K562 (cell line): ENCODE data around the gene PRKAR2B. TPM values are rescaled to one million over a fixed set of nuclear protein-coding genes. Genes with fewer than 3 reads are reported as not detected.

ENCODE experiments used
- ATAC-seq: fragments of 200-7000 bp; cut with Tn5 transposase; 3 replicates; pipeline ENCODE4 v1.9.1; 2020; ENCODE audit warnings: moderate library complexity
- BruUV-seq: library from RNA; stranded (reverse); fragments of 400-500 nt; replicated peaks from 2 replicates; lab custom pipeline; 2021; lab: Mats Ljungman, UMichigan
- CTCF ChIA-PET: fragments of 300-600 bp; formaldehyde crosslinking; extraction: SDS; loops from one replicate; lab custom pipeline; 2021; ENCODE audit warnings: low intra/inter-chr PET ratio; lab: Yijun Ruan, JAX
- POLR2A ChIA-PET: fragments of 300-600, 350-650 bp; sonication (Branson Sonifier 250); formaldehyde crosslinking; extraction: SDS; loops from one replicate; lab custom pipeline; 2021; ENCODE audit warnings: antibody characterized with exemption, inconsistent platforms; lab: Yijun Ruan, JAX
- DNase-seq, 4 experiments: peaks; one replicate each; pipeline versions ENCODE4 v3.0.0 to v3.0.0-alpha.2; 2011 to 2018; ENCODE audit warnings: low spot score in 3 of 4, mixed read lengths in 3 of 4; ENCODE audit errors: extremely low read depth in 1 of 4
- FAIRE-seq: peaks from 2 replicates; lab custom pipeline; 2011; peaks lifted over from hg19 to GRCh38; lab: Jason Lieb, UNC
- H2AFZ ChIP-seq: 2 replicates; pipeline ENCODE4 v1.6.0; 2011; ENCODE audit warnings: low read depth, low read length, control low read depth, inconsistent platforms
- H3K27ac ChIP-seq: fragments of 200-600 bp; 3 replicates; pipeline ENCODE4 v1.8.0; 2011; ENCODE audit warnings: low read depth, mild to moderate bottlenecking, control low read depth, inconsistent platforms, low read length, moderate library complexity, mixed read lengths; ENCODE audit errors: extremely low read depth
- H3K27me3 ChIP-seq, 2 experiments: fragments of 300-600 bp in 1 of 2; 2 replicates in 1 of 2; 3 replicates in 1 of 2; pipeline versions ENCODE4 v1.6.0 to v1.8.0; 2011; ENCODE audit warnings: inconsistent platforms in 2 of 2, low read length in 2 of 2, mild to moderate bottlenecking in 1 of 2, mixed read lengths in 1 of 2, moderate library complexity in 1 of 2; ENCODE audit not compliant: control insufficient read depth in 2 of 2, insufficient read depth in 2 of 2
- H3K36me3 ChIP-seq: fragments of 300-600 bp; 3 replicates; pipeline ENCODE4 v1.8.0; 2011; ENCODE audit warnings: mild to moderate bottlenecking, low read length, inconsistent platforms; ENCODE audit not compliant: control insufficient read depth, insufficient read depth
- H3K4me1 ChIP-seq, 2 experiments: fragments of 200-600 bp in 1 of 2; replicated peaks in 1 of 2; 2 replicates in 1 of 2; 3 replicates in 1 of 2; pipeline versions ENCODE4 v1.5.1 to v1.8.0; 2011; ENCODE audit warnings: inconsistent platforms in 2 of 2, low read length in 2 of 2, mild to moderate bottlenecking in 1 of 2, mixed read lengths in 1 of 2, moderate library complexity in 1 of 2; ENCODE audit not compliant: control insufficient read depth in 2 of 2, insufficient read depth in 2 of 2
- H3K4me2 ChIP-seq: 2 replicates; pipeline ENCODE4 v1.6.1; 2011; ENCODE audit warnings: low read length, control low read depth, inconsistent platforms, mixed read lengths; ENCODE audit not compliant: insufficient read depth
- H3K4me3 ChIP-seq: fragments of 200-600 bp; sonication (generic), shearing (Covaris generic); 2 replicates; pipeline ENCODE4 v1.5.1; 2016; ENCODE audit warnings: control low read depth, inconsistent platforms
- H3K79me2 ChIP-seq: fragments of 200-600 bp; 3 replicates; pipeline ENCODE4 v1.8.0; 2011; ENCODE audit warnings: low read length, inconsistent platforms; ENCODE audit not compliant: control insufficient read depth, insufficient read depth
- H3K9ac ChIP-seq, 2 experiments: 2 replicates each; pipeline versions ENCODE4 v1.6.0 to v1.6.1; 2011; ENCODE audit warnings: low read depth in 2 of 2, low read length in 2 of 2, control low read depth in 1 of 2, inconsistent platforms in 1 of 2, mild to moderate bottlenecking in 1 of 2, mixed read lengths in 1 of 2; ENCODE audit not compliant: insufficient read depth in 1 of 2
- H3K9me1 ChIP-seq: one replicate; pipeline ENCODE4 v1.6.0; 2011; ENCODE audit warnings: inconsistent platforms, mild to moderate bottlenecking, low read length, moderate library complexity; ENCODE audit not compliant: control insufficient read depth, insufficient read depth
- H3K9me3 ChIP-seq: replicated peaks from 2 replicates; pipeline ENCODE4 v1.5.1; 2011; ENCODE audit warnings: low read depth, low read length, inconsistent platforms; ENCODE audit not compliant: control insufficient read depth, insufficient read depth
- H4K20me1 ChIP-seq: replicated peaks from 2 replicates; pipeline ENCODE4 v1.6.1; 2011; ENCODE audit warnings: low read length, inconsistent platforms, mixed read lengths; ENCODE audit not compliant: control insufficient read depth, insufficient read depth
- BRCA1 ChIP-seq, 2 experiments: fragments of 450-650 bp in 1 of 2; sonication (generic) in 1 of 2; formaldehyde crosslinking in 1 of 2; IDR thresholded peaks; 2 replicates each; pipeline versions ENCODE4 v1.5.0 to v1.6.1; 2017 to 2020; ENCODE audit warnings: mild to moderate bottlenecking in 1 of 2, missing genetic modification reagents in 1 of 2
- EGR1 ChIP-seq: fragments of 450-650 bp; conservative IDR thresholded peaks from 2 replicates; pipeline ENCODE4 v1.6.1; 2017; ENCODE audit warnings: mild to moderate bottlenecking
- FOXJ2 ChIP-seq: fragments of 200-800 bp; sonication (Bioruptor generic); IDR thresholded peaks from 2 replicates; pipeline ENCODE4 v1.6.1; 2016; ENCODE audit warnings: missing genetic modification characterization, missing compliant biosample characterization
- JUND ChIP-seq, 2 experiments: IDR thresholded peaks; 2 replicates in 1 of 2; 3 replicates in 1 of 2; pipeline ENCODE4 v1.6.1; 2011; ENCODE audit warnings: borderline replicate concordance in 2 of 2, low read depth in 2 of 2, low read length in 2 of 2, improper control_type of control experiment in 1 of 2, missing biosample characterization in 1 of 2, missing genetic modification characterization in 1 of 2, missing genetic modification reagents in 1 of 2
- MIER1 ChIP-seq: fragments of 450-650 bp; IDR thresholded peaks from 2 replicates; pipeline ENCODE4 v1.6.1; 2016; ENCODE audit warnings: antibody characterized with exemption, mild to moderate bottlenecking, low read depth
- NR2C2 ChIP-seq, 2 experiments: fragments of 200-800 bp in 1 of 2; sonication (Bioruptor generic) in 1 of 2; sonication (generic) in 1 of 2; formaldehyde crosslinking in 1 of 2; IDR thresholded peaks; 2 replicates each; pipeline versions ENCODE4 v1.6.1 to v1.8.0; 2016 to 2022; ENCODE audit warnings: mild to moderate bottlenecking in 1 of 2, missing compliant biosample characterization in 1 of 2, missing genetic modification characterization in 1 of 2, missing genetic modification reagents in 1 of 2
- PHTF2 ChIP-seq: fragments of 250-450 bp; sonication (Bioruptor Pico); IDR thresholded peaks from 2 replicates; pipeline ENCODE4 v1.5.0; 2021; ENCODE audit warnings: mild to moderate bottlenecking
- RBM14 ChIP-seq: fragments of 200-400 bp; formaldehyde crosslinking; IDR thresholded peaks from 2 replicates; pipeline ENCODE4 v1.6.1; 2018; ENCODE audit warnings: low read depth, mild to moderate bottlenecking, low read length, moderate library complexity, borderline replicate concordance; ENCODE audit not compliant: insufficient read depth
- RBM25 ChIP-seq: fragments of 200-400 bp; formaldehyde crosslinking; IDR thresholded peaks from 2 replicates; pipeline ENCODE4 v1.6.1; 2018; ENCODE audit warnings: low read length, low read depth, moderate library complexity; ENCODE audit not compliant: severe bottlenecking
- RUNX1 ChIP-seq: sonication (generic); IDR thresholded peaks from 2 replicates; pipeline ENCODE4 v1.6.1; 2016; ENCODE audit warnings: antibody characterized with exemption, low read depth
- SRSF1 ChIP-seq: fragments of 200-400 bp; formaldehyde crosslinking; IDR thresholded peaks from 2 replicates; pipeline ENCODE4 v1.6.1; 2017; ENCODE audit warnings: mild to moderate bottlenecking, low read depth, low read length, moderate library complexity
- ZNF224 ChIP-seq: sonication (generic); formaldehyde crosslinking; IDR thresholded peaks from 2 replicates; pipeline ENCODE4 v1.8.0; 2022; ENCODE audit warnings: mild to moderate bottlenecking, missing genetic modification reagents
- WGBS: fragments of 100-300 bp; shearing (Covaris generic); methylation state at CpG from one replicate; pipeline ENCODE4 v1.1.6; 2016; ENCODE audit warnings: low coverage, mixed read lengths; ENCODE audit not compliant: insufficient coverage; ENCODE audit errors: missing lambda C conversion rate; 5-methylcytosine and 5-hydroxymethylcytosine counted together
- in situ Hi-C: fragments of 300-500 bp; cut with MboI; formaldehyde crosslinking; loops from 4 replicates; pipeline ENCODE4 v1.15.0; 2018; ENCODE audit warnings: inconsistent platforms, mixed read lengths
- intact Hi-C: fragments of 100-400 bp; cut with micrococcal nuclease; formaldehyde crosslinking; loops from 2 replicates; pipeline ENCODE4 v1.14.2; 2022
- polyA plus RNA-seq, 8 experiments: library from polyadenylated mRNA; depleted of rRNA in 4 of 8; stranded (reverse) in 5 of 8; unstranded in 3 of 8; fragments of >200 nt; fragmentation: Nextera tagmentation in 2 of 8; fragmentation: Illumina TruSeq in 1 of 8; extraction: Ambion mirVana in 2 of 8; extraction: Trizol in 1 of 8; gene quantifications; 2 replicates each; pipeline versions ENCODE4 v1.2.1 to v1.2.3, GENCODE V29; 2011 to 2014; ENCODE audit warnings: inconsistent platforms in 1 of 8, missing spikeins in 1 of 8
- total RNA-seq, 7 experiments: library from RNA; depleted of rRNA in 6 of 7; stranded (reverse); fragments of >200 nt in 6 of 7; fragmentation: Illumina TruSeq in 2 of 7; extraction: Trizol in 2 of 7; gene quantifications; 2 replicates each; pipeline versions ENCODE4 v1.2.1 to v1.2.3, GENCODE V29; 2011 to 2021; ENCODE audit warnings: low replicate concordance in 1 of 7
- TF ChIP-seq, protein P1 (sequence below): fragments of 250-450 bp; sonication (Bioruptor Pico); IDR thresholded peaks from 2 replicates; pipeline ENCODE4 v1.9.0; 2021; ENCODE audit warnings: mild to moderate bottlenecking
- TF ChIP-seq, protein P2 (sequence below): fragments of 450-650 bp; IDR thresholded peaks from 2 replicates; pipeline ENCODE4 v1.7.1; 2018; ENCODE audit warnings: mild to moderate bottlenecking, low read depth; ENCODE audit not compliant: partially characterized antibody

PRKAR2B gene
- total and polyA plus RNA-seq, 9 of the 15 experiments (the other 6 are each of a cell fraction or from before 2014, with no cell fraction given) = 59.0 to 173 (median 129) TPM

GRCh38 chr7:107148721-107149120 lies 104.2 kb downstream of the PRKAR2B start:
- in situ Hi-C loops = loop anchor here (5.0 kb wide), 3 partner anchors 101 to 356 kb away; no protein-coding TSS in a partner anchor
- POLR2A ChIA-PET = interaction anchor here (0.9 to 3.2 kb wide), 5 partner anchors 10 to 201 kb away, joined by 3 to 14 read pairs (median 9); partner anchors contain the start of gene HBP1
- Histone ChIP-seq H3K4me3 (no peak overlapping the region), H3K36me3 (peaks cover 77% of the 10 kb centered on the region), H3K27me3 (no peaks in the 10 kb centered on the region), H3K9me1 (no peaks in the 10 kb centered on the region), H3K9ac (no peak overlapping the region), H3K27ac (no peak overlapping the region), H3K79me2 (peaks cover 5% of the 10 kb centered on the region; the same call in 2 of the 3 replicates), H2AFZ (no peak overlapping the region), H4K20me1 (0 out of 2 replicates have a peak, but pooled peaks cover 3% of the 10 kb centered on the region), H3K4me1 (no peaks in the 10 kb centered on the region), H3K4me2 (no peak overlapping the region), H3K9me3 (no peaks in the 10 kb centered on the region)
- ATAC-seq = no peak
- no peak for DNase-seq
- TF ChIP-seq RUNX1 (no peak), JUND (IDR thresholded peaks at IDR 0.05; ENCODE audit: borderline replicate concordance, low read depth, low read length) (no peak), JUND (tag; IDR thresholded peaks at IDR 0.05; ENCODE audit: borderline replicate concordance, low read depth, low read length) (no peak), BRCA1 (IDR thresholded peaks at IDR 0.05) (no peak), BRCA1 (CRISPR knock-in tag; IDR thresholded peaks at IDR 0.05) (no peak), NR2C2 (CRISPR knock-in tag; IDR thresholded peaks at IDR 0.05) (no peak), NR2C2 (tag; IDR thresholded peaks at IDR 0.05) (no peak), EGR1 (no peak), RBM25 (no peak), SRSF1 (no peak), PHTF2 (CRISPR knock-in tag) (no peak), MIER1 (no peak), FOXJ2 (tag) (no peak), RBM14 (no peak), ZNF224 (CRISPR knock-in tag) (no peak)
- TF ChIP-seq, protein P1, sequence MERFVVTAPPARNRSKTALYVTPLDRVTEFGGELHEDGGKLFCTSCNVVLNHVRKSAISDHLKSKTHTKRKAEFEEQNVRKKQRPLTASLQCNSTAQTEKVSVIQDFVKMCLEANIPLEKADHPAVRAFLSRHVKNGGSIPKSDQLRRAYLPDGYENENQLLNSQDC (CRISPR knock-in tag) = no peak
- TF ChIP-seq, protein P2, sequence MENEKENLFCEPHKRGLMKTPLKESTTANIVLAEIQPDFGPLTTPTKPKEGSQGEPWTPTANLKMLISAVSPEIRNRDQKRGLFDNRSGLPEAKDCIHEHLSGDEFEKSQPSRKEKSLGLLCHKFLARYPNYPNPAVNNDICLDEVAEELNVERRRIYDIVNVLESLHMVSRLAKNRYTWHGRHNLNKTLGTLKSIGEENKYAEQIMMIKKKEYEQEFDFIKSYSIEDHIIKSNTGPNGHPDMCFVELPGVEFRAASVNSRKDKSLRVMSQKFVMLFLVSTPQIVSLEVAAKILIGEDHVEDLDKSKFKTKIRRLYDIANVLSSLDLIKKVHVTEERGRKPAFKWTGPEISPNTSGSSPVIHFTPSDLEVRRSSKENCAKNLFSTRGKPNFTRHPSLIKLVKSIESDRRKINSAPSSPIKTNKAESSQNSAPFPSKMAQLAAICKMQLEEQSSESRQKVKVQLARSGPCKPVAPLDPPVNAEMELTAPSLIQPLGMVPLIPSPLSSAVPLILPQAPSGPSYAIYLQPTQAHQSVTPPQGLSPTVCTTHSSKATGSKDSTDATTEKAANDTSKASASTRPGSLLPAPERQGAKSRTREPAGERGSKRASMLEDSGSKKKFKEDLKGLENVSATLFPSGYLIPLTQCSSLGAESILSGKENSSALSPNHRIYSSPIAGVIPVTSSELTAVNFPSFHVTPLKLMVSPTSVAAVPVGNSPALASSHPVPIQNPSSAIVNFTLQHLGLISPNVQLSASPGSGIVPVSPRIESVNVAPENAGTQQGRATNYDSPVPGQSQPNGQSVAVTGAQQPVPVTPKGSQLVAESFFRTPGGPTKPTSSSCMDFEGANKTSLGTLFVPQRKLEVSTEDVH = no peak
- WGBS = 76% methylated on average over 2 of the region's 2 CpGs
- CTCF ChIA-PET = interaction anchor here (0.9 to 8.0 kb wide), 4 partner anchors 26 to 355 kb away, joined by 3 to 188 read pairs (median 39); no protein-coding TSS in a partner anchor
- FAIRE-seq = no peak
- no TSS peak for BruUV-seq
- intact Hi-C loops = loop anchor here (5.0 kb wide), 1 partner anchor 101 kb away; no protein-coding TSS in a partner anchor
